Measurements from ENCODE around the gene LUM. TPM values are rescaled to one million over a fixed set of nuclear protein-coding genes. Genes with fewer than 3 reads are reported as not detected.

The LUM gene
- total RNA-seq, 1 experiment from 2014 or later = not detected

GRCh38 chr12:91143206-91143605, 31.9 kb upstream of the LUM start:
- no peak overlapping the region for H2BK12ac ChIP-seq (ENCODE audit: insufficient read length, low read depth, low read length)
- no peaks in the 10 kb centered on the region for H3K4me1 ChIP-seq (ENCODE audit: insufficient read depth, low read length)
- no peak overlapping the region for H3K18ac ChIP-seq (ENCODE audit: insufficient read length, low read depth, low read length)
- H4K8ac ChIP-seq (replicated peaks; ENCODE audit: insufficient read length, low read depth, low read length) = no peak overlapping the region
- no peaks in the 10 kb centered on the region for H3K23me2 ChIP-seq (ENCODE audit: insufficient read length, low read depth, low read length, poor library complexity, severe bottlenecking)
- H3T11ph ChIP-seq (ENCODE audit: low read length) = no peak overlapping the region
- H2AFZ ChIP-seq (ENCODE audit: low read length) = no peak overlapping the region
- Mint-ChIP-seq H3K27me3 (ENCODE audit: low read depth) (no peaks in the 10 kb centered on the region), H3K4me3 (no peak overlapping the region), H3K9me3 (no peaks in the 10 kb centered on the region; a peak in 1 of 5 replicates), H3K36me3 (ENCODE audit: insufficient read depth in 1 of 3, low read depth in 3 of 3) (no peaks in the 10 kb centered on the region), H3K27ac (no peak overlapping the region), H3K4me1 (no peaks in the 10 kb centered on the region)
- no peak overlapping the region for H2BK5ac ChIP-seq (ENCODE audit: insufficient read length, low read length)
- no peak overlapping the region for H3K56ac ChIP-seq (ENCODE audit: insufficient read length, low read depth, low read length)
- H3K79me2 ChIP-seq (ENCODE audit: insufficient read depth, low read length) = no peaks in the 10 kb centered on the region
- no peaks in the 10 kb centered on the region for H3K27me3 ChIP-seq (ENCODE audit: insufficient read depth, low read length)
- H3K14ac ChIP-seq (ENCODE audit: insufficient read depth, low read length) = no peak overlapping the region
- H3K23ac ChIP-seq (ENCODE audit: insufficient read length, low read depth, low read length) = no peak overlapping the region
- no peak overlapping the region for H3K4me2 ChIP-seq (ENCODE audit: insufficient read depth, insufficient read length, low read length)
- WGBS (ENCODE audit: extremely low coverage, insufficient read length, low lambda C conversion rate) = no CpG with 5 or more reads among the region's 3 CpGs
- TF ChIP-seq CTCF (conservative IDR thresholded peaks at IDR 0.05) = no peak
- H2BK120ac ChIP-seq (ENCODE audit: low read depth, low read length, poor library complexity, severe bottlenecking) = no peak overlapping the region
- H3K27ac ChIP-seq (ENCODE audit: insufficient read length, low read depth, low read length) = no peak overlapping the region
- H3K79me1 ChIP-seq (ENCODE audit: insufficient read depth, low read depth, low read length, poor library complexity, severe bottlenecking) = no peaks in the 10 kb centered on the region
- H3K4ac ChIP-seq (ENCODE audit: low read depth, low read length) = no peak overlapping the region
- H2AK5ac ChIP-seq (ENCODE audit: insufficient read length, low read length) = no peak overlapping the region
- H2BK15ac ChIP-seq (ENCODE audit: low read depth, low read length) = no peak overlapping the region
- no peaks in the 10 kb centered on the region for H3K9me3 ChIP-seq (ENCODE audit: control insufficient read depth, low read depth, low read length)
- H4K20me1 ChIP-seq (ENCODE audit: control insufficient read depth, insufficient read depth, insufficient read length) = no peaks in the 10 kb centered on the region
- H2BK20ac ChIP-seq (ENCODE audit: low read depth, low read length, poor library complexity, severe bottlenecking) = no peak overlapping the region
- DNase-seq = no peak
- no peak overlapping the region for H4K91ac ChIP-seq (ENCODE audit: insufficient read length, low read depth, low read length)
- no peak overlapping the region for H4K5ac ChIP-seq (ENCODE audit: insufficient read length, low read depth, low read length)
- H3K9ac ChIP-seq (ENCODE audit: extremely low read depth, insufficient read length, low read length) = no peak overlapping the region

Data from H9 (cell line).